Measurements from ENCODE around the gene CDNF.
"Not testable (repeated sequence)": the region's sequence is repeated elsewhere in the genome, so short reads cannot be mapped to it uniquely, and the experiment has no call there.

CDNF gene

GRCh38 chr10:14838582-14839304 lies 906 bp upstream of the CDNF start:
- DNase-seq (ENCODE audit: low spot score), result peak; percentile 42

GRCh38 chr10:14837003-14837756 lies 657 bp downstream of the CDNF start:
- peak; percentile 53 for DNase-seq (ENCODE audit: low spot score)

GRCh38 chr10:14836208-14836607 lies 1.6 kb downstream of the CDNF start:
- no peak for DNase-seq (ENCODE audit: low spot score)

- no peak for DNase-seq (ENCODE audit: low spot score)
Observed at GRCh38 chr10:14833106-14833505, 4.7 kb downstream of the CDNF start.

- DNase-seq (ENCODE audit: low spot score), result no peak
Observed at GRCh38 chr10:14826076-14826829, 11.6 kb downstream of the CDNF start.

GRCh38 chr10:14823966-14824365 lies 13.9 kb downstream of the CDNF start:
- no peak for DNase-seq (ENCODE audit: low spot score)

- peak; percentile 74 for DNase-seq (ENCODE audit: low spot score)
Observed at GRCh38 chr10:14822879-14823755, 14.7 kb downstream of the CDNF start.

GRCh38 chr10:14821635-14822375 lies 16.0 kb downstream of the CDNF start:
- DNase-seq (ENCODE audit: low spot score), result no peak

- DNase-seq (ENCODE audit: low spot score), result no peak
Observed at GRCh38 chr10:14820775-14821154, 17.1 kb downstream of the CDNF start.

GRCh38 chr10:14820010-14820774 lies 17.6 kb downstream of the CDNF start:
- peak; percentile 84 for DNase-seq (ENCODE audit: low spot score)

- DNase-seq (ENCODE audit: low spot score), result not testable (repeated sequence)
Observed at GRCh38 chr10:14816717-14817116, 21.1 kb downstream of the CDNF start.

GRCh38 chr10:14815681-14816080 lies 22.2 kb downstream of the CDNF start:
- DNase-seq (ENCODE audit: low spot score), result no peak

- peak; percentile 34 for DNase-seq (ENCODE audit: low spot score)
Observed at GRCh38 chr10:14812271-14812670, 25.6 kb downstream of the CDNF start.

- DNase-seq (ENCODE audit: low spot score), result no peak
Observed at GRCh38 chr10:14810969-14811953, 26.6 kb downstream of the CDNF start.

GRCh38 chr10:14806318-14806717 lies 31.5 kb downstream of the CDNF start:
- DNase-seq (ENCODE audit: low spot score), result no peak

GRCh38 chr10:14803827-14804226 lies 34.0 kb downstream of the CDNF start:
- no peak for DNase-seq (ENCODE audit: low spot score)

- no peak for DNase-seq (ENCODE audit: low spot score)
Observed at GRCh38 chr10:14801723-14802122, 36.1 kb downstream of the CDNF start.

GRCh38 chr10:14800397-14800796 lies 37.4 kb downstream of the CDNF start:
- no peak for DNase-seq (ENCODE audit: low spot score)

- no peak for DNase-seq (ENCODE audit: low spot score)
Observed at GRCh38 chr10:14798636-14799035, 39.2 kb downstream of the CDNF start.

Data from RKO (cell line).